ENCODE results near the gene CRTAC1. TPM values are rescaled to one million over a fixed set of nuclear protein-coding genes. Genes with fewer than 3 reads are reported as not detected.

CRTAC1 gene
- total and polyA plus RNA-seq, 12 donors: 0.22 to 12.4 (median 1.4) TPM

DNA sequence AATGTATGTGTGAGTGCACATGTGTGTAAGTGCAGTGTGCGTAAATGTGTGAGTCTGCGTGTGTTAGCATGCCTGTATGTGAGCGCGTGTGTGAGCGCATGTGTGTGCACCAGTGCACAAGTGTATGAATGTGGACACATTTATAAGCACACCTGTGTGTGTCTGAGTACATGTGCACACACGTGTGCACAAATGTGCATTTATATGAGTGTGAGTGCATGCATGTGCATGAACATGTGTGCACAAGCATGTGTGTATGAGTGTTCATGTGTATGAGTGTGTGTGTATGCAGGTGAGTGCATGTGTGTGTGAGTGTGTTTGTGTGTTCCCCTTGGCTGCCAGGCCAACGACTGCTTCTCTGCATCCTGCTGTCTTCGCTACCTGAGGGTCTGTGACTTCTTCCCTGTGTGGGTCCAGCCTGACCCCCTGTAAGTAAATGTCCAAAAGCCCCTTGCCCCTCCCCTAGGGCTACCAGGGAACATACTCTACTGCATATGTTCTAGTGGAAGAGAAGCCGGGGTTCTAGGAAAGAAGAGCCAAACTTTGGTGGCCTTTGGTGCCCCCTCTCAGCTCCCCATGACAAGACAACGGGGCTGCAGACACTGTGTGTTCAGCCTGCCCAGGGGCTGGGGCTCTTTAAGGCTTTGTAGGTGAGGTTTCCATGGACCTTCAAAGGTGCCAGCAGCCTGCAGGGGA, 163.7 kb downstream of the CRTAC1 start:
- Histone ChIP-seq H3K27me3 (peaks cover 0 to 28% (median 19%) of the 10 kb centered on the region in 7 donors), H3K9me3 (no peaks in the 10 kb centered on the region), H3K4me3 (no peak overlapping the region), H3K4me1 (peaks cover 0 to 13% (median 9%) of the 10 kb centered on the region in 9 donors), H3K27ac (no peak overlapping the region), H3K36me3 (no peaks in the 10 kb centered on the region)
- TF ChIP-seq, protein P1, sequence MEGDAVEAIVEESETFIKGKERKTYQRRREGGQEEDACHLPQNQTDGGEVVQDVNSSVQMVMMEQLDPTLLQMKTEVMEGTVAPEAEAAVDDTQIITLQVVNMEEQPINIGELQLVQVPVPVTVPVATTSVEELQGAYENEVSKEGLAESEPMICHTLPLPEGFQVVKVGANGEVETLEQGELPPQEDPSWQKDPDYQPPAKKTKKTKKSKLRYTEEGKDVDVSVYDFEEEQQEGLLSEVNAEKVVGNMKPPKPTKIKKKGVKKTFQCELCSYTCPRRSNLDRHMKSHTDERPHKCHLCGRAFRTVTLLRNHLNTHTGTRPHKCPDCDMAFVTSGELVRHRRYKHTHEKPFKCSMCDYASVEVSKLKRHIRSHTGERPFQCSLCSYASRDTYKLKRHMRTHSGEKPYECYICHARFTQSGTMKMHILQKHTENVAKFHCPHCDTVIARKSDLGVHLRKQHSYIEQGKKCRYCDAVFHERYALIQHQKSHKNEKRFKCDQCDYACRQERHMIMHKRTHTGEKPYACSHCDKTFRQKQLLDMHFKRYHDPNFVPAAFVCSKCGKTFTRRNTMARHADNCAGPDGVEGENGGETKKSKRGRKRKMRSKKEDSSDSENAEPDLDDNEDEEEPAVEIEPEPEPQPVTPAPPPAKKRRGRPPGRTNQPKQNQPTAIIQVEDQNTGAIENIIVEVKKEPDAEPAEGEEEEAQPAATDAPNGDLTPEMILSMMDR (IDR thresholded peaks at IDR 0.05): no peak
- DNase-seq (no peak), ATAC-seq (no peak)
- WGBS, 2 donors: 92 to 96% methylated on average over 10 of the region's 10 CpGs
- intact Hi-C loops (cut with DNase I): loop anchor here in 5 of 10 donors (5.0 to 10.0 kb wide), 4 partner anchors 72 to 104 kb away; no protein-coding TSS in a partner anchor

DNA sequence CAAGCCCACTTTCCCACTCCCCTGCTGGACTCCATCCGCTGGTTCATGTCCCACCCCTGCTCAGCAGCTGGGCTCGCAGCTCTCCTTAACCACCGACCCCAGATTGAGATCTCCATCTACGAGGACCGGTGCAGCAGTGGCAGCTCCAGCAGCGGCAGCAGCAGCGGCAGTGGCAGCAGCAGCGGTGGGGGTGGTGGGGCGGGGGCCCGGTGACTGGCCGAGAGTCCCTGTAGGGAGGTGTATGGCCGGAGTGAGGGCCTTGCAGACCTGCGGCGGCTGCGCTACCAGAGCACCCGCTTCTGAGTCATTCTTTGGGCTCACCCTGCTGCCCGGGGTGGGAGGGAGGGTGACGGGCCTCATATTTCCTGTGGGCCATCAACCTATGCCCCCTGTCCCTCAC, 164.9 kb downstream of the CRTAC1 start:
- Histone ChIP-seq H3K36me3 (no peaks in the 10 kb centered on the region), H3K9me3 (no peaks in the 10 kb centered on the region), H3K4me1 (peaks cover 0 to 13% (median 9%) of the 10 kb centered on the region in 9 donors), H3K4me3 (no peak overlapping the region), H3K27ac (no peak overlapping the region), H3K27me3 (peaks cover 0 to 24% (median 13%) of the 10 kb centered on the region in 7 donors)
- ATAC-seq (no peak), DNase-seq (no peak)
- 60 to 66% methylated on average over 13 to 18 of the region's 18 CpGs for whole genome bisulfite sequencing, 2 donors
- intact Hi-C loops (cut with DNase I): loop anchor here in 5 of 10 donors (5.0 to 10.0 kb wide), 4 partner anchors 71 to 103 kb away; no protein-coding TSS in a partner anchor
- TF ChIP-seq, protein P1 (IDR thresholded peaks at IDR 0.05): no peak

DNA sequence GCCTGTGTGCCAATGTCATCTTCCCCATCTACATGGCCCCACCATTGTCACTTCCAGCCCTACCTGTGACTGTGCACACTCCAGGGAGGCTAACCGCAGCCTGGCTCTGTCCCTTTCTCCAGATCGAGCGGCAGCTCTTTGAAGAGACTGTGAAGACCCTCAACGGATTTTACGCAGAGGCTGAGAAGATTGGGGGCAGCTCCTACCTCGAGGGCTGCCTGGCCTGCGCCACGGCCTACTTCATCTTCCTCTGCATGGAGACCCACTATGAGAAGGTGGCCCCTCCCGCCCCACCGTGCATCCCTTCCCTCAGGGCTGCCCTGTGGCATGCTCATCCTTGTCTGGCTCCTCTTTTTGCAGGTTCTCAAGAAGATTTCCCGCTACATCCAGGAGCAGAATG, 166.6 kb downstream of the CRTAC1 start:
- intact Hi-C loops (cut with DNase I): loop anchor here in 2 of 10 donors (10.0 kb wide), 2 partner anchors 69 to 99 kb away; no protein-coding TSS in a partner anchor
- no peak for DNase-seq
- ATAC-seq: no peak
- Histone ChIP-seq H3K27ac (no peak overlapping the region), H3K27me3 (peaks cover 0 to 24% (median 13%) of the 10 kb centered on the region in 7 donors), H3K4me3 (no peak overlapping the region), H3K4me1 (peaks cover 0 to 6% (median 2%) of the 10 kb centered on the region in 9 donors), H3K36me3 (no peaks in the 10 kb centered on the region), H3K9me3 (no peaks in the 10 kb centered on the region)
- 87 to 92% methylated on average over 11 of the region's 11 CpGs for WGBS, 2 donors
- TF ChIP-seq, protein P1 (IDR thresholded peaks at IDR 0.05): no peak

DNA sequence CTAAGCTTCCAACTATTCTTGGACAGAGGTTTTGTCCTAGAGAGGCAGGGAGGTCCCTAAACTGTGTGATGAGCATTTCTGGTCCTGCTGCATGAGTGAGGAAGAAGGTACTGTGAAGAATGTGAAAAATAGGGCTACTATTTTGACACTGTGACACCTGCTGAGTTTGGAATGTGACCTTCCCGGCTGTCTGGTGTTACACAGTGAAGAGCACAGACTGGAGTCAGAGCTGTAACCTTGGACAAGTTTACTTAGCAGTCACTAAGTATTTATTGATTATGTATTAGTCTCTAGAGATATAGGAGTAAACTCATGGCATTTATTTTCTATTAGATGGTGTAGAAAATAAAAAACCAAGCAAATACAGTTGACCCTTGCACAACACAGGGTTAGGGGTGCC, 168.5 kb downstream of the CRTAC1 start:
- intact Hi-C loops (cut with DNase I): loop anchor here in 2 of 10 donors (10.0 kb wide), 2 partner anchors 67 to 97 kb away; no protein-coding TSS in a partner anchor
- Histone ChIP-seq H3K27me3 (peaks cover 0 to 36% (median 14%) of the 10 kb centered on the region in 7 donors), H3K36me3 (no peaks in the 10 kb centered on the region), H3K9me3 (no peaks in the 10 kb centered on the region), H3K27ac (no peak overlapping the region), H3K4me3 (no peak overlapping the region), H3K4me1 (peaks cover 0 to 9% (median 0%) of the 10 kb centered on the region in 9 donors)
- no peak for ATAC-seq
- TF ChIP-seq, protein P1 (IDR thresholded peaks at IDR 0.05): no peak
- DNase-seq: no peak
- 7 to 10% methylated on average over 1 of the region's 1 CpG for WGBS, 2 donors
